ENCODE data around the gene ACER2.
"Not testable (repeated sequence)": the region's sequence is repeated elsewhere in the genome, so short reads cannot be mapped to it uniquely, and the experiment has no call there.

The ACER2 gene

GRCh38 chr9:19408316-19408692 is 505 bp upstream of the ACER2 start:
- in situ Hi-C loops (cut with MboI; ENCODE audit: low sequenced_read_pairs) = no loop called here

GRCh38 chr9:19409401-19410194 is 789 bp downstream of the ACER2 start:
- in situ Hi-C loops (cut with MboI; ENCODE audit: low sequenced_read_pairs) = no loop called here

GRCh38 chr9:19410195-19410503 is 1.3 kb downstream of the ACER2 start:
- in situ Hi-C loops (cut with MboI; ENCODE audit: low sequenced_read_pairs) = no loop called here

GRCh38 chr9:19410594-19410993 is 1.8 kb downstream of the ACER2 start:
- in situ Hi-C loops (cut with MboI; ENCODE audit: low sequenced_read_pairs) = no loop called here

GRCh38 chr9:19411316-19411715 is 2.5 kb downstream of the ACER2 start:
- in situ Hi-C loops (cut with MboI; ENCODE audit: low sequenced_read_pairs) = no loop called here

GRCh38 chr9:19413456-19413855 is 4.6 kb downstream of the ACER2 start:
- in situ Hi-C loops (cut with MboI; ENCODE audit: low sequenced_read_pairs) = not testable (repeated sequence)

- in situ Hi-C loops (cut with MboI; ENCODE audit: low sequenced_read_pairs) = no loop called here
Observed at GRCh38 chr9:19416143-19416542, 7.3 kb downstream of the ACER2 start.

- in situ Hi-C loops (cut with MboI; ENCODE audit: low sequenced_read_pairs) = no loop called here
Observed at GRCh38 chr9:19420877-19421276, 12.1 kb downstream of the ACER2 start.

GRCh38 chr9:19423163-19423562 is 14.4 kb downstream of the ACER2 start:
- in situ Hi-C loops (cut with MboI; ENCODE audit: low sequenced_read_pairs) = no loop called here

- in situ Hi-C loops (cut with MboI; ENCODE audit: low sequenced_read_pairs) = no loop called here
Observed at GRCh38 chr9:19424176-19424779, 15.5 kb downstream of the ACER2 start.

GRCh38 chr9:19429595-19429994 is 20.8 kb downstream of the ACER2 start:
- in situ Hi-C loops (cut with MboI; ENCODE audit: low sequenced_read_pairs) = no loop called here

GRCh38 chr9:19430201-19430760 is 21.5 kb downstream of the ACER2 start:
- in situ Hi-C loops (cut with MboI; ENCODE audit: low sequenced_read_pairs) = no loop called here

GRCh38 chr9:19431361-19432171 is 22.8 kb downstream of the ACER2 start:
- in situ Hi-C loops (cut with MboI; ENCODE audit: low sequenced_read_pairs) = no loop called here

- in situ Hi-C loops (cut with MboI; ENCODE audit: low sequenced_read_pairs) = no loop called here
Observed at GRCh38 chr9:19432473-19432872, 23.7 kb downstream of the ACER2 start.

GRCh38 chr9:19433729-19434128 is 24.9 kb downstream of the ACER2 start:
- in situ Hi-C loops (cut with MboI; ENCODE audit: low sequenced_read_pairs) = not testable (repeated sequence)

GRCh38 chr9:19440376-19440775 is 31.6 kb downstream of the ACER2 start:
- in situ Hi-C loops (cut with MboI; ENCODE audit: low sequenced_read_pairs) = no loop called here

- in situ Hi-C loops (cut with MboI; ENCODE audit: low sequenced_read_pairs) = no loop called here
Observed at GRCh38 chr9:19440823-19441580, 32.2 kb downstream of the ACER2 start.

GRCh38 chr9:19441730-19442129 is 32.9 kb downstream of the ACER2 start:
- in situ Hi-C loops (cut with MboI; ENCODE audit: low sequenced_read_pairs) = no loop called here

- in situ Hi-C loops (cut with MboI; ENCODE audit: low sequenced_read_pairs) = no loop called here
Observed at GRCh38 chr9:19442240-19442639, 33.4 kb downstream of the ACER2 start.

- in situ Hi-C loops (cut with MboI; ENCODE audit: low sequenced_read_pairs) = no loop called here
Observed at GRCh38 chr9:19445452-19445851, 36.6 kb downstream of the ACER2 start.

GRCh38 chr9:19446361-19446861 is 37.6 kb downstream of the ACER2 start:
- in situ Hi-C loops (cut with MboI; ENCODE audit: low sequenced_read_pairs) = no loop called here

Measured in hTERT RPE-1 (cell line).